ENCODE measurements around the gene MAP3K4.

Gene MAP3K4

GRCh38 chr6:161127071-161127740 is 135.6 kb downstream of the MAP3K4 start:
- no peak for DNase-seq (ENCODE audit: low spot score)

GRCh38 chr6:161128230-161128629 is 136.7 kb downstream of the MAP3K4 start:
- no peak for DNase-seq (ENCODE audit: low spot score)

GRCh38 chr6:161128680-161129196 is 137.2 kb downstream of the MAP3K4 start:
- DNase-seq (ENCODE audit: low spot score), result no peak

GRCh38 chr6:161130541-161130940 is 139.0 kb downstream of the MAP3K4 start:
- DNase-seq (ENCODE audit: low spot score), result no peak

- no peak for DNase-seq (ENCODE audit: low spot score)
These were observed 139.6 kb downstream of the MAP3K4 start for GRCh38 chr6:161130967-161131766.

GRCh38 chr6:161132384-161132783 is 140.8 kb downstream of the MAP3K4 start:
- DNase-seq (ENCODE audit: low spot score), result no peak

- no peak for DNase-seq (ENCODE audit: low spot score)
These were observed 142.4 kb downstream of the MAP3K4 start for GRCh38 chr6:161133963-161134362.

- no peak for DNase-seq (ENCODE audit: low spot score)
These were observed 143.2 kb downstream of the MAP3K4 start for GRCh38 chr6:161134550-161135298.

GRCh38 chr6:161135695-161136591 is 144.4 kb downstream of the MAP3K4 start:
- DNase-seq (ENCODE audit: low spot score), result no peak

GRCh38 chr6:161136655-161137054 is 145.1 kb downstream of the MAP3K4 start:
- DNase-seq (ENCODE audit: low spot score), result no peak

GRCh38 chr6:161137320-161137719 is 145.8 kb downstream of the MAP3K4 start:
- no peak for DNase-seq (ENCODE audit: low spot score)

GRCh38 chr6:161137839-161138542 is 146.4 kb downstream of the MAP3K4 start:
- no peak for DNase-seq (ENCODE audit: low spot score)

- DNase-seq (ENCODE audit: low spot score), result no peak
These were observed 147.2 kb downstream of the MAP3K4 start for GRCh38 chr6:161138543-161139303.

GRCh38 chr6:161139304-161139765 is 147.8 kb downstream of the MAP3K4 start:
- no peak for DNase-seq (ENCODE audit: low spot score)

- DNase-seq (ENCODE audit: low spot score), result no peak
These were observed 148.4 kb downstream of the MAP3K4 start for GRCh38 chr6:161139766-161140553.

GRCh38 chr6:161140554-161140875 is 148.9 kb downstream of the MAP3K4 start:
- DNase-seq (ENCODE audit: low spot score), result no peak

- no peak for DNase-seq (ENCODE audit: low spot score)
These were observed 149.6 kb downstream of the MAP3K4 start for GRCh38 chr6:161141173-161141572.

- no peak for DNase-seq (ENCODE audit: low spot score)
These were observed 151.4 kb downstream of the MAP3K4 start for GRCh38 chr6:161142957-161143296.

GRCh38 chr6:161143663-161144430 is 152.3 kb downstream of the MAP3K4 start:
- DNase-seq (ENCODE audit: low spot score), result no peak

All from COLO829 (cell line).